ENCODE results near the gene BSG. TPM values are rescaled to one million over a fixed set of nuclear protein-coding genes. Genes with fewer than 3 reads are reported as not detected.
"Not testable (repeated sequence)": the region's sequence is repeated elsewhere in the genome, so short reads cannot be mapped to it uniquely, and the experiment has no call there.

Gene BSG
- polyA plus RNA-seq, 2 donors, result 189 to 210 TPM

DNA sequence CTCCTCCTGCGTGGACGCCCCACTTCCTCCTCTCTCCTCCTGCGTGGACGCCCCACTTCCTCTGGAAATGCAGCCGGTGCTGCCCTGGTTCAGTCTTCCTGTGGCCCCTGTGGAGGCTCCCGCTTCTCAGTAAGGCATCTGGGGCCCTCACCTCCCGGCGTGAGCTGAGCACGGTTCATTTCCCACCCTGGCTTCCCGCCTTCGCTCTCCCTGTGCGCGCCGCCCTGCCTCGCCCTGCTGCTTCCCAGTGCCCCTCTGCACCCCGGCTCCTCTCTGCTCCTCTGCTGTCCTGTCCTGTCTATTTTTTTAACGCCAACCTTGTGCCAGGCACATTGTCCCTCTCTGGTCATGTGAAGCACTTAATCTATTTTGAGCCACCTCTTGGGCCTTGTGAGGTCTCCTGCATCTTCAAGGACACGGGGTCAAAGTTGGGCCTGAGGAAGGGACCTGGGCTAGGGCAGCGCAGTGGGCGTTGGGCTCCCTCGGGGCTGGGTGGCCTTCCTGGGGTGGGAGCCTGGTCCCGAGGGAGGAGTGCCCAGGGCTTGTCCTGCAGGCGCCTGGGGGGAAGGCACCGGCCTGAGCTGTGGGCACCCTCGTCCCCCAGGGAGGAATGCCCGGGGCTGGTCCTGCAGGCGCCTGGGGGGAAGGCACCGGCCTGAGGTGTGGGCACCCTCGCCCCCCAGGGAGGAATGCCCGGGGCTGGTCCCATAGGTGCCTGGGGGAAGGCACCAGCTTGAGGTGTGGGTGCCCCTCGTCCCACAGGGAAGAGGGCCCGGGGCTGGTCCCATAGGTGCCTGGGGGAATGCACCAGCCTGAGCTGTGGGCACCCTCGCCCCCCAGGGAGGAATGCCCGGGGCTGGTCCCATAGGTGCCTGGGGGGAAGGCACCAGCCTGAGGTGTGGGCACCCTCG, 30.2 kb downstream of the BSG start:
- WGBS, 2 donors, result 78 to 79% methylated on average over 34 to 35 of the region's 35 CpGs
- H3K36me3 ChIP-seq (ENCODE audit: control insufficient read depth in 2 of 2, insufficient read depth in 2 of 2, low read length in 1 of 2), result no peaks in the 10 kb centered on the region

DNA sequence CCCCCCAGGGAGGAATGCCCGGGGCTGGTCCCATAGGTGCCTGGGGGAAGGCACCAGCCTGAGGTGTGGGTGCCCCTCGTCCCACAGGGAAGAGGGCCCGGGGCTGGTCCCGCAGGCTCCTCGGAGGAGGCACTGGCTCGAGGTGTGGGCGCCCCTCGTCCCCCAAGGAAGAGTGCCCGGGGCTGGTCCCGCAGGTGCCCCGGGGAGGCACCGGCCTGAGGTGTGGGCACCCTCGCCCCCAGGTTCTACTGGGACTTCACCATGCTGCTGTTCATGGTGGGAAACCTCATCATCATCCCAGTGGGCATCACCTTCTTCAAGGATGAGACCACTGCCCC, 30.9 kb downstream of the BSG start:
- not testable (repeated sequence) for H3K36me3 ChIP-seq (ENCODE audit: control insufficient read depth in 2 of 2, insufficient read depth in 2 of 2, low read length in 1 of 2); H3K4me1 ChIP-seq (ENCODE audit: control insufficient read depth in 2 of 2, insufficient read depth in 2 of 2, low read length in 1 of 2); H3K4me3 ChIP-seq (ENCODE audit: low read depth in 1 of 2, low read length in 2 of 2); H3K27me3 ChIP-seq (ENCODE audit: control insufficient read depth in 1 of 2, insufficient read depth in 2 of 2, low read length in 2 of 2); H3K9me3 ChIP-seq (ENCODE audit: control insufficient read depth in 2 of 2, insufficient read depth in 1 of 2, low read depth in 1 of 2, low read length in 1 of 2); H3K27ac ChIP-seq (ENCODE audit: low read depth in 2 of 2, low read length in 1 of 2)
- 87 to 88% methylated on average over 10 to 13 of the region's 13 CpGs for WGBS, 2 donors

More for the DNA sequence above, 30.2 kb downstream of the BSG start:
- H3K9me3 ChIP-seq (ENCODE audit: control insufficient read depth in 2 of 2, insufficient read depth in 1 of 2, low read depth in 1 of 2, low read length in 1 of 2), result peaks cover 0 to 3% of the 10 kb centered on the region in 2 donors
- H3K27ac ChIP-seq (ENCODE audit: low read depth in 2 of 2, low read length in 1 of 2), result no peak overlapping the region
- no peaks in the 10 kb centered on the region for H3K27me3 ChIP-seq (ENCODE audit: control insufficient read depth in 1 of 2, insufficient read depth in 2 of 2, low read length in 2 of 2)
- H3K4me1 ChIP-seq (ENCODE audit: control insufficient read depth in 2 of 2, insufficient read depth in 2 of 2, low read length in 1 of 2), result no peaks in the 10 kb centered on the region
- H3K4me3 ChIP-seq (ENCODE audit: low read depth in 1 of 2, low read length in 2 of 2), result no peak overlapping the region

GRCh38 chr19:603779-604178, 31.4 kb downstream of the BSG start:
- not testable (repeated sequence) for H3K36me3 ChIP-seq (ENCODE audit: control insufficient read depth in 2 of 2, insufficient read depth in 2 of 2, low read length in 1 of 2); H3K4me1 ChIP-seq (ENCODE audit: control insufficient read depth in 2 of 2, insufficient read depth in 2 of 2, low read length in 1 of 2); H3K27me3 ChIP-seq (ENCODE audit: control insufficient read depth in 1 of 2, insufficient read depth in 2 of 2, low read length in 2 of 2); H3K4me3 ChIP-seq (ENCODE audit: low read depth in 1 of 2, low read length in 2 of 2); H3K9me3 ChIP-seq (ENCODE audit: control insufficient read depth in 2 of 2, insufficient read depth in 1 of 2, low read depth in 1 of 2, low read length in 1 of 2); H3K27ac ChIP-seq (ENCODE audit: low read depth in 2 of 2, low read length in 1 of 2)
- 89 to 94% methylated on average over 20 of the region's 20 CpGs for WGBS, 2 donors

GRCh38 chr19:604355-604754, 32.0 kb downstream of the BSG start:
- Histone ChIP-seq H3K9me3 (ENCODE audit: control insufficient read depth in 2 of 2, insufficient read depth in 1 of 2, low read depth in 1 of 2, low read length in 1 of 2) (peaks cover 0 to 3% of the 10 kb centered on the region in 2 donors), H3K27ac (ENCODE audit: low read depth in 2 of 2, low read length in 1 of 2) (no peak overlapping the region), H3K36me3 (ENCODE audit: control insufficient read depth in 2 of 2, insufficient read depth in 2 of 2, low read length in 1 of 2) (no peaks in the 10 kb centered on the region), H3K27me3 (ENCODE audit: control insufficient read depth in 1 of 2, insufficient read depth in 2 of 2, low read length in 2 of 2) (no peaks in the 10 kb centered on the region), H3K4me3 (ENCODE audit: low read depth in 1 of 2, low read length in 2 of 2) (no peak overlapping the region), H3K4me1 (ENCODE audit: control insufficient read depth in 2 of 2, insufficient read depth in 2 of 2, low read length in 1 of 2) (no peaks in the 10 kb centered on the region)
- WGBS, 2 donors, result 81 to 89% methylated on average over 11 of the region's 11 CpGs

GRCh38 chr19:605061-605971, 32.9 kb downstream of the BSG start:
- not testable (repeated sequence) for H3K4me3 ChIP-seq (ENCODE audit: low read depth in 1 of 2, low read length in 2 of 2); H3K27me3 ChIP-seq (ENCODE audit: control insufficient read depth in 1 of 2, insufficient read depth in 2 of 2, low read length in 2 of 2); H3K9me3 ChIP-seq (ENCODE audit: control insufficient read depth in 2 of 2, insufficient read depth in 1 of 2, low read depth in 1 of 2, low read length in 1 of 2); H3K27ac ChIP-seq (ENCODE audit: low read depth in 2 of 2, low read length in 1 of 2); H3K4me1 ChIP-seq (ENCODE audit: control insufficient read depth in 2 of 2, insufficient read depth in 2 of 2, low read length in 1 of 2); H3K36me3 ChIP-seq (ENCODE audit: control insufficient read depth in 2 of 2, insufficient read depth in 2 of 2, low read length in 1 of 2)
- 69 to 85% methylated on average over 16 to 34 of the region's 34 CpGs for WGBS, 2 donors

GRCh38 chr19:607301-608154, 35.1 kb downstream of the BSG start:
- Histone ChIP-seq H3K4me1 (ENCODE audit: control insufficient read depth in 2 of 2, insufficient read depth in 2 of 2, low read length in 1 of 2) (no peaks in the 10 kb centered on the region), H3K9me3 (ENCODE audit: control insufficient read depth in 2 of 2, insufficient read depth in 1 of 2, low read depth in 1 of 2, low read length in 1 of 2) (peaks cover 0 to 3% of the 10 kb centered on the region in 2 donors), H3K27me3 (ENCODE audit: control insufficient read depth in 1 of 2, insufficient read depth in 2 of 2, low read length in 2 of 2) (peaks cover 0 to 4% of the 10 kb centered on the region in 2 donors), H3K27ac (ENCODE audit: low read depth in 2 of 2, low read length in 1 of 2) (no peak overlapping the region), H3K4me3 (ENCODE audit: low read depth in 1 of 2, low read length in 2 of 2) (no peak overlapping the region), H3K36me3 (ENCODE audit: control insufficient read depth in 2 of 2, insufficient read depth in 2 of 2, low read length in 1 of 2) (no peaks in the 10 kb centered on the region)
- WGBS, 2 donors, result 85 to 88% methylated on average over 26 to 30 of the region's 30 CpGs

- Histone ChIP-seq H3K4me1 (ENCODE audit: control insufficient read depth in 2 of 2, insufficient read depth in 2 of 2, low read length in 1 of 2) (no peaks in the 10 kb centered on the region), H3K9me3 (ENCODE audit: control insufficient read depth in 2 of 2, insufficient read depth in 1 of 2, low read depth in 1 of 2, low read length in 1 of 2) (peaks cover 0 to 3% of the 10 kb centered on the region in 2 donors), H3K4me3 (ENCODE audit: low read depth in 1 of 2, low read length in 2 of 2) (no peak overlapping the region), H3K36me3 (ENCODE audit: control insufficient read depth in 2 of 2, insufficient read depth in 2 of 2, low read length in 1 of 2) (no peaks in the 10 kb centered on the region), H3K27ac (ENCODE audit: low read depth in 2 of 2, low read length in 1 of 2) (no peak overlapping the region), H3K27me3 (ENCODE audit: control insufficient read depth in 1 of 2, insufficient read depth in 2 of 2, low read length in 2 of 2) (peaks cover 0 to 4% of the 10 kb centered on the region in 2 donors)
- 78 to 82% methylated on average over 27 to 30 of the region's 30 CpGs for WGBS, 2 donors
Measured at GRCh38 chr19:608155-609003, 36.0 kb downstream of the BSG start.

DNA sequence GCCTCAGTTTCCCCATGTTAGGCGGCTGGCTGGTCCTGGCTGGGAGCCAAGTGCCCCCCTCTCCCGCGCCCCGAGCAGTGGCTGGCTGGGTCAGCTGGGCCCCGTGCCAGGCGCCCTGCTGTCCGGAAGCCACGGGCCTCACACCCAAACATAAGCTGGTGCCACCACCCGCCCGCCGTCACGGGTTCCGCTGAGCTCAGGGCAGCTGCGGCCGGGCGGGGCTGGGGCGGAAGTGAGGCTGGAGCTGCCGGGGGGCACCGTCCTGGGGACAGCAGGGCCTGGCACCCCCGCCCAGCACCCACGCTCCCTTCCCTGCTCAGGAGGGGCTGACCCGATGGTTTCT, 36.6 kb downstream of the BSG start:
- H3K9me3 ChIP-seq (ENCODE audit: control insufficient read depth in 2 of 2, insufficient read depth in 1 of 2, low read depth in 1 of 2, low read length in 1 of 2), result peaks cover 0 to 3% of the 10 kb centered on the region in 2 donors
- H3K27me3 ChIP-seq (ENCODE audit: control insufficient read depth in 1 of 2, insufficient read depth in 2 of 2, low read length in 2 of 2), result peaks cover 0 to 4% of the 10 kb centered on the region in 2 donors
- 43 to 52% methylated on average over 21 to 22 of the region's 22 CpGs for WGBS, 2 donors
- H3K4me3 ChIP-seq (ENCODE audit: low read depth in 1 of 2, low read length in 2 of 2), result no peak overlapping the region
- no peaks in the 10 kb centered on the region for H3K4me1 ChIP-seq (ENCODE audit: control insufficient read depth in 2 of 2, insufficient read depth in 2 of 2, low read length in 1 of 2)
- no peak overlapping the region for H3K27ac ChIP-seq (ENCODE audit: low read depth in 2 of 2, low read length in 1 of 2)
- no peaks in the 10 kb centered on the region for H3K36me3 ChIP-seq (ENCODE audit: control insufficient read depth in 2 of 2, insufficient read depth in 2 of 2, low read length in 1 of 2)
